Endometrial microvascular endothelial cells (primary cell): ENCODE data around the gene CYP8B1. TPM values are rescaled to one million over a fixed set of nuclear protein-coding genes. Genes with fewer than 3 reads are reported as not detected.

Experiments
- in situ Hi-C: cut with HindIII; loops from 2 replicates; pipeline ENCODE4 v1.10.0; 2017; ENCODE audit warnings: low sequenced_read_pairs, low pct_unique_long_range_greater_than_20kb; ENCODE audit errors: inconsistent ontology term
- total RNA-seq: library from RNA; depleted of rRNA; stranded (reverse); fragments of >200 nt; gene quantifications from one replicate; pipeline ENCODE4 v1.2.3, GENCODE V29; 2015; ENCODE audit errors: inconsistent ontology term

The CYP8B1 gene
- total RNA-seq, 1 donor from 2014 or later = not detected

DNA sequence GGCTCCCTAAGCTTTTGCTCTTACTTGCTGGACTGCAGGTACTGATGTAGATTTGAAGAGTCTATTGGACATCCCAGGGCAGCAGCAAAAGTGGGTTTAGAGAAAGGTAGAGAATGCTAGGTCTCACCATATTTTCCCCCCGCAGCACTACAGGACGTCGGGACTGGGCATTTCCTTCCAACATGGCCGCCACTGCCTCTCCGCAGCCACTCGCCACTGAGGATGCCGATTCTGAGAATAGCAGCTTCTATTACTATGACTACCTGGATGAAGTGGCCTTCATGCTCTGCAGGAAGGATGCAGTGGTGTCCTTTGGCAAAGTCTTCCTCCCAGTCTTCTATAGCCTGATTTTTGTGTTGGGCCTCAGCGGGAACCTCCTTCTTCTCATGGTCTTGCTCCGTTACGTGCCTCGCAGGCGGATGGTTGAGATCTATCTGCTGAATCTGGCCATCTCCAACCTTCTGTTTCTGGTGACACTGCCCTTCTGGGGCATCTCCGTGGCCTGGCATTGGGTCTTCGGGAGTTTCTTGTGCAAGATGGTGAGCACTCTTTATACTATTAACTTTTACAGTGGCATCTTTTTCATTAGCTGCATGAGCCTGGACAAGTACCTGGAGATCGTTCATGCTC lies 11.2 kb downstream of the CYP8B1 start:
- in situ Hi-C loops = no loop called here

DNA sequence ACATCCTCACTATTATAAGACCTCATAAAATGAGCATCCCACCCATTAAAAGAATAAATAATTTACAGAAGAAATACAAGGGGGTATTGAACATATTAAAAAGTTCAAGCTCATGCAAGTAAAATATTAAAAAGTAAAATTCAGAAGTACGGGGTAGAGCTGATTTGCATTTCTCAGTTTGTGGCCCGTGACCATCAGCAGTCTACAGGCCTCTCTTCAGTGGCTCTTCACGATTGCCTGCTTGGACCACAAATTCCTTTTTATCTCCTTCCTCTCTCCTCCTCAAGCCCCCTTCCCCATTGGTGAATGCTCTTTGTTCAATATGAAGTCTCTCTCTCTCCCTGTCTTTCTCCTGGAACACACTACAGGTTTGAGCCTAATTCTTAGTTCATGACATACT lies 19.1 kb downstream of the CYP8B1 start:
- in situ Hi-C loops = no loop called here

DNA sequence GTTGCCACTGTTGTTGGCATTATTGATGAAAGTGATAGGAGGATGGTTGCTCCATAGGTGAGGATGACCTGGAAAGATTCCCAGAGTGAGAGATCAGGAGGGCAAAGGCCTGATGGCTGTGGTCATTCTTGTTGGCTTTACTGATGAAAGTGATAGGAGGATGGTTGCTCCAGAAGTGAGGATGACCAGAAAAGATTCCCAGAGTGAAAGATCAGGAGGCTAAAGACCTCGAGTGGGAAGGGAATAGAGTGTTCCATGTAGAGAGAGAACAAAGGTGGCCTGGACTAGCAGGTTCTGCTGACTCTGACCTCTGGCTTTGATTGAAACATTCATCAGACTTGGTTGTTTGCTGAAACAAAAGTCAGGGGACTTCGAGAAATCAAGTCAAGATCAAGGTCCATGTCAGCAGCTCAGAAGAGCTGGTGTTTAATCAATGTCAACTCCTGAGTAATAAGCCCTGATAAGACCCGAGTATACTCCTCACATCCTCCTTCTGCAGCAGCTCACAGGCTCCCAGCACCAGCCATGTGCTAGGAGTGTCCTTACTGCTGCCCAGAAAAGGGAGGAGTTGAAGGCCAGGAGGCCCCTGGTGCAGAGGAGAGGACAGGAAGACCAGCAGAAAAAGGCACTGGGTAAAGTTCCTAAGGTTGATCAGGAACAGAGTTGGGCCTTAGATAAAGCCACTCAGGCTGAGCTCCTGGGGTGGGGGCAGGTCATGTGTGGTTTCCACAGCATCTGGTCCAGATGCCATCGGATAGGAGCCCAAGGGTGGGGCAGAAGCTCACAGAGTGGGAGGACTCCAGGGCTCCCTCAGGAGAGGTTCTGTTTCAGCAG lies 19.9 kb downstream of the CYP8B1 start:
- in situ Hi-C loops = no loop called here

DNA sequence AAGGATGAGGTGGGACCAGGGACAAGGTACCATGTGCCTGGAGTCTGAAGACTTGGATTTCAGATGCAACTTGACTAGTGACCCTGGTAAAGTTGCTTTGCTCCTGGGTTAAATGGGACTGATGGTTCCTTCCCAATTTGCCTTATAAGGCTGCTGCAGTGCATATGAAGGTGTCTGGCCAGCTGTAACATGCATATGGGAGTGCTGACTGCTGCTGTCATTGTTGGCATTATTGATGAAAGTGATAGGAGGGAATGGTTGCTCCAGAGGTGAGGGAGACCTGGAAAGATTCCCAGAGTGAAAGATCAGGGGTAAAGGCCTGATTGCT lies 20.5 kb downstream of the CYP8B1 start:
- in situ Hi-C loops = no loop called here

DNA sequence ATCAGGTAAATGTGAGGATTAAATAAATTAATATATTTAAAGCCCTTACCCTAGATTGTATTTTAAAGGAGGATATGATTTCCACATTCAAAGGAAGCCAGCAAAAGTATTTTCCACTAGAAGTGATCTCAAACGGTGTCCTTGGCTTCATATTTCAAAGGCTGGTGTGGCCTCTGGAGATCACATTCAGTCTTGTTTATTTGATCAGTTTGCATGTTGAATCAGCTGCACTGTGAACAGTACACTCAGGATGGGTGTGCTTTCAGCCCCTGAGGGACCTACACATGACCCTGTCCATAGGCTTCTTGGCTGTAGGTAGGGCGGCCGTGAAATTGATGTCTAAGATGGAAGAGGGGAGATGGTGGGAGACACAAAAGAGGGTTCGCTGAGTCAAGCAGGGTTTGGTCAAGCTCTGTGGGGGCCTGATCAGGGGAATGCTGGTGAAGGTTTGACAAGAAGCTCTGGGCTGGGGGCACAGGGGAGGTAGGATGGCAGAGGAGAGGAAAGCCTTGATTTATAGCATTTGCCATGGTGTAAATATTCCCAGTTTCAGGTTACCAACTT lies 21.9 kb downstream of the CYP8B1 start:
- in situ Hi-C loops = no loop called here

DNA sequence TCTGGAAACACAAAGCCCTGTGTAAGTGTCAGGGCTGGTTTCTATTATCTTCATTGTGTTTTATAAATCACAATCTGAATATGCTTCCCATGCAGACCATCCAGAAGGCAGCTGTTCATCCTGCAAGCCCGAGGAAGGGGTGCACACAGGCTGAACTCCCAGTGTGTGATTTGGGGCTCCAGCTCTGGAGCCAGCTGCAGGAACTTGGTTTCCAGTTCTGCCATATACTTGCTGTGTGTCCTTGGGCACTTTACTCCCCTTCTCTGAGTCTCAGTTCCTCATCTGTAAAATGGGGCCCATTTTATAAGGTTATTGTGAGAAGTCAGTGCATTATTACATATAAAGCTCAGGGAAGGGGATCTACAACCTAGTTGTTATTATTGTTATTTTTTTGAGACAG lies 22.6 kb downstream of the CYP8B1 start:
- in situ Hi-C loops = no loop called here

DNA sequence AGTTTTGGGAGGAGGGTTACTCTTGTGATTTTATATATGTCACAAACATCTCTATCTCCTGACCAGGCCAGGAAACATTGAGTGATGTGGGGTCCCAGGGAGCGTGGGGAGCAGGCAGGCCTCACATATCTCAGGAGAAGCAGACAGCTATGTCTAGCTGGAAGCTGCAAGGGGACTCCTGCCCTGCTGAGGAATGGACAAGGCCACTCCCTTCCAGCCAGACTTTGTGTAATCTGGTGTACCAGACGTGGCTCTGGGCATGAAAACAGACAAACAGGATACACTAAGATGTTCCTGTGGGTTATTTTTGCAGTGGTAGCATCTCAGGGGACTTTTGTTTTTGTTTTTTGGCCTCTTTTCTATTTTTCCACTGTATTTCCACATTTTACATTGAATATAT lies 23.2 kb downstream of the CYP8B1 start:
- in situ Hi-C loops = no loop called here

DNA sequence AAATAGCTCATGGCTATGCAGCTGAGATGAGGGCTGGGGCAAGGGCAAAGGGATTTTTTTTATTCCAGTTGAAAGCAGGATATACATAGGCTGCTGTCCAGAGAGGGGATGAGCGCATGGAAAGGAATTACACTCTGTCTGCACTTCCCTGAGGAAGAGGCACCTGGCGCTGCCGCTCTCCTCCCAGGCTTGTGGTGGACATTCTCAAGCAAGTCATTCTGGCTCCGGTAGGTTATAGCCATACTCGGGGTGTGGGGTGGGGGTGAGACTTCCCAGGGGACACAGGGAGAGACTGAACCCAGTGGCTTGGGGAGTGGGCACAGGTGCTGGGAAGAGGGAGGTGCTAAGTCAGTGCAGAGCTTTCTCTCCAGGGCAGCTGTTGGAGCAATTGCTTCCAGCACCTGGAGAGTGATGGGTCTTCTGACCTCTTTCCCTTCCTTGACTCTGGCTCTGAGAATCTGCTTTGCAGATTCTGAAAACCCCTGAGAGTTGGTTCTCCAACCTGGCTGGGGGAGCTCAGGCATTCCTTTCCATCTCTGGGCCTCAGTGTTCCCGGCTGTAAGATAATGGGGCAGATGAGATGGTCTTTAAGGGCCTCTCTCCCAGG lies 24.3 kb downstream of the CYP8B1 start:
- in situ Hi-C loops = no loop called here

DNA sequence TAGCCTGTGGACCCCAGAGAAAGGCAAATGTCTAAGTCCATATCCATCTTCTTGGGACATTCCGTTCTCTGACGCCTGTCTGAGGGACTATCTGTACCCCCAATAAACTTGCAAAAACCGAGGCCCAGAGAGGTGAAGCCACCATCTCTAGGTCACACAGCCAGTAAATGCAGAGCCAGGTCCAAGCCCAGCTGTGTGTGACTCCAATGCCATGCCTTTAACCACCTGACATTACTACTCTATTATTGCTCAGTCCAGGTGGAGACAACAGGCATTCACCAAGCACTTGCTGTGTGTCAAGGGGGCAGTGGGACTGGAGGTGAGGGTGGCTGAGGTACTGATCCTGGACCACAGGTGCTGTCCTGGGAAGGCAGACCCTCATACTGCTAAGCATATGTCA lies 25.4 kb downstream of the CYP8B1 start:
- in situ Hi-C loops = no loop called here

DNA sequence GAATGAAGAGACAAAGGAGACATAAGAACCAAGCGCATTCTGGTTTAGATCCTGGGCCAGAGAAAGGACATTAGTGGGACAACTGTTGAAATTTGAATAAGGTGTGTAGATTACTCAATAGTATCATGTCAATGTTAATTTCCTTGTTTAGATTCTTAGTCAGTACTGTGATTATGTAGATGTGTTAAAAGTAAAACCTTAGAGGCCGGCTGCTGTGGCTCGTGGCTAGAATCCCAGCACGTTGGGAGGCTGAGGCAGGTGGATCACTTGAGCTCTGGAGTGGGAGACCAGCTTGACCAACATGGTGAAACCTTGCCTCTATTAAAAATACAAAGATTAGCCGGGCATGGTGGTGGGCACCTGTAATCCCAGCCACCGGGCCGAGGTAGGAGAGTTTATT lies 26.7 kb downstream of the CYP8B1 start:
- in situ Hi-C loops = no loop called here

DNA sequence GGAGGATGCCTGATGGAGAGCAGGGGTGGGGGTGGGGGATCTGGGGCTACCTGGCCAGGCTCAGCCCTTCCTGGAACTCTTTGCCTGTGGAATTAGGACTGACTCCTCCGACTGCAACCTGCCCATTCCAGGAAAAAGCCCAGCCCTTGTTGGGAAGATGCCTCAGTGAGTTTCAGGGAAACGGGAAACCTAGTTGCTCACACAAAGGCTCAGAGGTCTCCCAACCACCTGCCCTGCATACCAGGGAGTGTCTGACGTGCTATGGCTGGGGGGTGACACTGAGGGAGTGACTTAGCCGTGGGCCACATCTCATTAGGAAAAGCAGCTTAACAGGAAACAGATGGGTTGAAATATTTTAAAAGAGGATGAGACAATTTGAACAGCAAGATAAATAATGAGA lies 27.9 kb downstream of the CYP8B1 start:
- in situ Hi-C loops = no loop called here

DNA sequence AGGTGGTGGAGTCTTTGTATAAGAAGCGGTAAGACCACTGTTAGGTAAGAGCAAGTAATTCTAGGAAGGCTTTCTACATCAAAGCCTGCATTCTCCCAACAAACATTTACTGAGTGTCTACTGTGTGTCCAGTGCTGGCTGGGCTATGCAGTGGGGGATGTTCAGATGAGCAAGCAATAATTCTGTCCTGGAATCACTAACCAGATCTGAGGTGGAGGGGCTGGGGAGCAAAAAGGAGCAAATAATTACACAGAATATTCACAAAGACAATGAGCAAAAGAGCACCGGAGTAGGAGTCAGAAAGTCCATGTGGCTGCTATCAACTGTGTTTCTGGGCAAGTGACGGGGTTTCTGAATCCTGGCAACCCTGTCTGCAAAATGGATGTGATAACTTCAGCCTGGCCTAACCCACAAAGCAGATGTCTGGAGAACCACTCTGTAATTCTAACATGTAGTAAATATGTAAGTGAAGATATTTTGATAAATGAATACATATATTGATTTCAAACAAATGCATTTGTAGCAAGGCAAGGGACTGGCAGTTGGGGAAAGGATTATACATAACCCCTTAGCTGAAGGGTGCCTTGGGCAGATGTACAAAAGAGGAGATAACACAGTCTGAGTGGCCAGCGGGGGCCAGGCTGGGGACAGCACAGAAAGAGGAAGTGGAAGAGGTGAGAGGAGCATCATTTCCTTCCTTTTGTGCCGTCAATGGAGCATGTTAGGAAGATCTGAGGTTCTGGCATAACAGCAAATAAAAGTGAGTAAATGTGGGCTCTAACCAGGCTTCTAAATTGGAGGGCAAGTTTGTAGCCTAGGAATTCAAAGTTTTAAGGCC lies 28.8 kb downstream of the CYP8B1 start:
- in situ Hi-C loops = no loop called here

DNA sequence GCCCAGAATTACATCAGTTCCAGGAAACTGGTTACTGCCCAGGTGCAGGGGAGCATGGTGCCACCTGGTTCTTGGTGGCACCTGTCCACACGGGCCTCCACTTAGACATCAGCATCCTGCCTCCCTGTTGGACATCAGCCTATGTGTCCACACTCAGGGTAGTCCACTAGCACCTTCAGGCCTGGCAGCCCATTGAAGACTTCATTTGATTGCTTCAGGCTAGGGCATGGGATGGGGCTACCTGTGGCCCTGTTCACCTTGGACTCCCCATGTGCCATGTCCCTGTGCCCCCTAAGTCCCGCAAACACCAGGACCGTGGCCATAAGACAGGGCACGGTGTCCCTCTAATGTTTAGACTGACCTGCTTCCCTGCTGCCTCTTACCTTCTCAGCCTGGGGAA lies 30.9 kb downstream of the CYP8B1 start:
- in situ Hi-C loops = no loop called here

DNA sequence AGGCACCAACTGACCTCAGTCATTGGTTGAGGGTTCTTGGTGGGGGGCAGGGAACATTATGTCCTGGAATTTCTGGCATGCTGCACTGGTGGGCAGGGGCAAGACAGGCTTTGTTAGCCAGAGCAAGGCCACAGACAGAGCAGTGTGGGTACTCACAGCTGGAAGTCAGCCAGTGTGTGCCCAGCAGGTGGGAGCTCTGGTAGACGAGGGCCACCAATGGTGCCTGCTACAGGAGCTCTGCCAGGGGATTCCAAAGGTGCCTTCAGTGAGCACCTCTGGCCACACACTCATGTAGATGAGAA lies 31.3 kb downstream of the CYP8B1 start:
- in situ Hi-C loops = no loop called here

DNA sequence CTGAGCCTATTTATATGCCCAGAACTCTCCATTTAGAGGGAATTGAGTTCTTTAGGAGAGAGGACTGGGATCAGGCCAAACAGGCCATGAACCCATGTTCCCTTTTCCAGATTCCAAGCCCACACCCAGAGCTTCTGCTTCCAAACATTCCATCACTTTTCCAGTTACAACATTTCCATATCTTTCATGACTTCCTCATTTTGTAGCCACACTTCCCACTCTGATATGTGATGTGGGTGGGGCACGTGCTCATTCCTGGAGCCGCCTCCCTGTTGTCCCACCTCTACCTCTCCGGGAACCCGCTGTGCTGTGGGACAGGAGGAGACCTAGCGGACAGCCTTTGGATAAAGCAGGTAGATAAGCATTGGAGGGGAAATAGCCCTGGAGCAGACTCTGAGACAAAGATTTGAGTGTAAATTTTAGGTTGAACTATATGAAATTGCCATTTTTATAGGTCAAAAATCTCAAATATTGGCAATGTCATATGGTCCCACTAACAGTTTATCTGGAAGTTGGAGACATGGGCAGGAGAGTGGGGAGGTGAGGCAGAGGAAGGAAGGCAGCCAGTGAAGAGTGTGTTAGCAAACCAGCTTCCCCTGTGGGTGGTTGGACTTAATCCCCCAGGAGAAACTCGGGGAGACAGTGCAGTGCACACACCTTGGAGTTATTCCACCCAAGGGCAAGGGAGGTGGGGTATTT lies 31.8 kb downstream of the CYP8B1 start:
- in situ Hi-C loops = no loop called here

DNA sequence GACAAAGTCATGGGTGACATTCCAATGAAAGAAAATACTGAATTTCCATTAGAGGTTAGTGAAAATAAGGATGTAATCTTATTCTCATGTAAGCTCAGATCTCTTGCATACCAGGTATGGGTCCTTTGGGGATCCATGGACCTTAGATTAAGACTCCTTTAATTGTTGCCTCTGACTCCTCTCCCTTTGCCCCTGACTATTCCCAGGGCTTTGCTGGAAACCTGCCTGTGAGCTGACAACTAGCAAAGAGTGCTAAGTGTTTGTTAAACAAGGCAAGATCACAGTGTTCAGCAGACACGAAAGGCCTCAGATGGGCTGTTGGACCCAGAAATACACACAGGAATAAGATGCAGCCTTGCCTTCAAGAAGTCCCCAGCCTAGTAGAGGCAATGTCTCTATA lies 34.3 kb downstream of the CYP8B1 start:
- in situ Hi-C loops = no loop called here

DNA sequence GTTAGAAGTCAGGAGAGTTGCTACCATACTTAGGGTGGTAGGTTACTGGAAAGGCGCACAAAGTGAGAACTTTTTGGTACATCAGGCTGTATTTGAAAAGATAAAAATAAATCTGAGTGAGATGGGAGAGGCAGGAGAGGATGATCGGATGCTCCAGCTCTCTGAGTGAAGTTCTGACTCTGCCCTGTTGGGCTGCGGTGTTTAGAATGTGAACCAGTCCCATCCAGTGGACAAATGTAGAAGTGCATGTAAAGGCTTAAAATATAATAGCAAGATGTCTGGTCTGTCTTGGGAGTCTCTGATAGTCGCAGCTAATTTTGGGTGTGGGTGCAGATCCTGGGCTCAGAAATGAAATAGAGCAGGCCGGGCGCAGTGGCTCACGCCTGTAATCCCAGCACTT lies 36.1 kb downstream of the CYP8B1 start:
- in situ Hi-C loops = no loop called here

DNA sequence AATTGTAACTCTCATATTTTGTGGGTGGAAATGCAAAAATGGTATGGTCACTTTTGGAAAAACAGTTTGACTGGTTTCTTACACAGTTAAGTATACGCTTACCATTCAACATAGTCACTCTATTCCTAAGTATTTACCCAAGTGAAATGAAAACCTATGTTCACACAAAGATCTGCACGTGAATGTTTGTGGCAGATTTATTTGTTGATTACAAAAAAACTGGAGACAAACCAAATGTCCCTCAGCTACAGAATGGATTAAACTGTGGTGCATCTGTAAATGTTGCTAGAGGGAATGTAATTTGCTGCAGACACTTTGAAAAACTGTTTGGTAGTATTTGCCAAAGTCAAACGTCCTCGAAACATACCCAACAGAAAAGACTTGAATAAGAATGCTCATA lies 37.1 kb downstream of the CYP8B1 start:
- in situ Hi-C loops = no loop called here
